Spleen (tissue), 11 donors: ENCODE results near the gene CPNE1. TPM values are rescaled to one million over a fixed set of nuclear protein-coding genes. Genes with fewer than 3 reads are reported as not detected.
A peak's percentile ranks its signal among the peaks of the same experiment; 100 is the strongest.

ENCODE experiments used
- DNase-seq: peaks from one replicate; pipeline ENCODE4 v3.0.0-alpha.2; 2020
- H3K27ac ChIP-seq, 8 donors: fragments of 200-600 bp; sonication (generic) in 7 of 8; 1 replicate in 4 of 8; 2 replicates in 4 of 8; pipeline versions ENCODE4 v1.5.0 to v1.8.0; 2016 to 2021; ENCODE audit warnings: inconsistent platforms in 4 of 8, mild to moderate bottlenecking in 4 of 8, moderate library complexity in 1 of 8
- H3K27me3 ChIP-seq, 7 donors: fragments of 200-600 bp; sonication (generic) in 6 of 7; replicated peaks in 1 of 7; 1 replicate in 4 of 7; 2 replicates in 3 of 7; pipeline versions ENCODE4 v1.5.0 to v1.8.0; 2016 to 2021; ENCODE audit warnings: inconsistent platforms in 3 of 7, mild to moderate bottlenecking in 1 of 7
- H3K36me3 ChIP-seq, 6 donors: fragments of 200-600 bp; sonication (generic) in 5 of 6; 1 replicate in 4 of 6; 2 replicates in 2 of 6; pipeline versions ENCODE4 v1.5.0 to v1.8.0; 2016 to 2021; ENCODE audit warnings: inconsistent platforms in 2 of 6
- H3K4me1 ChIP-seq, 6 donors: fragments of 200-600 bp; sonication (generic) in 5 of 6; 1 replicate in 3 of 6; 2 replicates in 3 of 6; pipeline versions ENCODE4 v1.5.0 to v1.8.0; 2016 to 2021; ENCODE audit warnings: inconsistent platforms in 3 of 6
- H3K4me3 ChIP-seq, 8 donors: fragments of 200-600 bp; sonication (generic) in 7 of 8; 1 replicate in 4 of 8; 2 replicates in 4 of 8; pipeline versions ENCODE4 v1.5.0 to v1.8.0; 2016 to 2021; ENCODE audit warnings: inconsistent platforms in 4 of 8, mild to moderate bottlenecking in 4 of 8, moderate library complexity in 2 of 8
- H3K9me3 ChIP-seq, 8 donors: fragments of 200-600 bp; sonication (generic) in 7 of 8; 1 replicate in 4 of 8; 2 replicates in 4 of 8; pipeline versions ENCODE4 v1.5.0 to v1.8.0; 2016 to 2021; ENCODE audit warnings: inconsistent platforms in 4 of 8
- POLR2A ChIP-seq, 3 donors: fragments of 450-650 bp; IDR thresholded peaks; one replicate each; pipeline ENCODE4 v1.5.1; 2017; ENCODE audit warnings: antibody characterized with exemption in 3 of 3, mild to moderate bottlenecking in 1 of 3
- POLR2AphosphoS5 ChIP-seq, 3 donors: sonication (generic); formaldehyde crosslinking; IDR thresholded peaks; one replicate each; pipeline ENCODE4 v1.5.1; 2017; ENCODE audit warnings: antibody characterized with exemption in 3 of 3
- WGBS, 5 donors: extraction: QIAGEN DNeasy Blood & Tissue Kit in 3 of 5; methylation state at CpG; one replicate each; pipeline versions ENCODE4 v1.1.5 to v1.1.7; 2013 to 2018; 5-methylcytosine and 5-hydroxymethylcytosine counted together
- intact Hi-C: fragments of 100-400 bp; cut with DNase I; formaldehyde crosslinking; loops from one replicate; pipeline ENCODE4 v1.15.0; 2023; ENCODE audit warnings: low total_unique reads
- polyA plus RNA-seq, 3 donors: library from polyadenylated mRNA; stranded (reverse); fragments of 200-250 nt; gene quantifications; one replicate each; pipeline ENCODE4 v1.2.1, GENCODE V29; 2013
- total RNA-seq, 7 donors: library from RNA; depleted of rRNA in 3 of 7; stranded (reverse); fragments of >200 nt in 3 of 7; fragmentation: NEBNext Ultra II Directional in 4 of 7; extraction: Animal tissue kit (Norgen Biotek cat#: 25700) in 4 of 7; gene quantifications; one replicate each; pipeline versions ENCODE4 v1.1.0 to v1.2.1, GENCODE V29; 2016 to 2021
- TF ChIP-seq, protein P1 (sequence below), 11 experiments: fragments of 200-600 bp in 7 of 11; fragments of 450-650 bp in 4 of 11; sonication (generic) in 4 of 11; IDR thresholded peaks in 8 of 11; conservative IDR thresholded peaks in 3 of 11; 1 replicate in 7 of 11; 2 replicates in 4 of 11; pipeline versions ENCODE4 v1.4.0 to v1.8.0; 2016 to 2021; ENCODE audit warnings: antibody characterized with exemption in 11 of 11, inconsistent platforms in 4 of 11, mild to moderate bottlenecking in 1 of 11
- donor health status: healthy with polysubstance abuse.
- donor health status: DM: no; HTN: no; CAD: no; lungs with moderate emphysema.
- donor health status: DM: no; HTN: no; CAD: no.
- donor health status: Bipolar disorder and iron deficiency.
- donor health status: healthy.
- donor health status: DM: no; HTN: no; CAD: no.
- donor health status: DM: yes; HTN: yes; CAD: no.

Gene CPNE1
- total and polyA plus RNA-seq, 10 donors = 93.9 to 247 (median 221) TPM

DNA sequence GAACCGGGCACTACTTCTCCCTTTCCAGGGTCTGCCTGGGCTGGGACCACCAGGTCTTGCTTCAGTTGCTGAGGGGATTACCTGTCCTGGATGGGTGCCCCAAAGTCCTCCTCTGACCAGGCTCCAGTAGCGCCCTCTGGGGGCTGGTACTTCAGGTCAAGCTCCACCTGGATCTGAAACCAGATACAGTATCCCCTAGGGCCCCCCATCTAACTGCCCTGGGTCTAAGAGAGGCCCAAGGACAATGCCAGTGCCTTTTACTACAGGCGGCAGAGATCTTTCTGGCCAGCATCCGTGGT, 60.3 kb downstream of the CPNE1 start:
- Histone ChIP-seq H3K9me3 (no peaks in the 10 kb centered on the region), H3K36me3 (no peaks in the 10 kb centered on the region), H3K27ac (peak overlapping the region in 1 of 8 donors; percentile 42), H3K27me3 (peaks cover 0 to 36% (median 23%) of the 10 kb centered on the region in 7 donors), H3K4me1 (peaks cover 8 to 23% (median 19%) of the 10 kb centered on the region in 6 donors), H3K4me3 (no peak overlapping the region)
- TF ChIP-seq, protein P1, sequence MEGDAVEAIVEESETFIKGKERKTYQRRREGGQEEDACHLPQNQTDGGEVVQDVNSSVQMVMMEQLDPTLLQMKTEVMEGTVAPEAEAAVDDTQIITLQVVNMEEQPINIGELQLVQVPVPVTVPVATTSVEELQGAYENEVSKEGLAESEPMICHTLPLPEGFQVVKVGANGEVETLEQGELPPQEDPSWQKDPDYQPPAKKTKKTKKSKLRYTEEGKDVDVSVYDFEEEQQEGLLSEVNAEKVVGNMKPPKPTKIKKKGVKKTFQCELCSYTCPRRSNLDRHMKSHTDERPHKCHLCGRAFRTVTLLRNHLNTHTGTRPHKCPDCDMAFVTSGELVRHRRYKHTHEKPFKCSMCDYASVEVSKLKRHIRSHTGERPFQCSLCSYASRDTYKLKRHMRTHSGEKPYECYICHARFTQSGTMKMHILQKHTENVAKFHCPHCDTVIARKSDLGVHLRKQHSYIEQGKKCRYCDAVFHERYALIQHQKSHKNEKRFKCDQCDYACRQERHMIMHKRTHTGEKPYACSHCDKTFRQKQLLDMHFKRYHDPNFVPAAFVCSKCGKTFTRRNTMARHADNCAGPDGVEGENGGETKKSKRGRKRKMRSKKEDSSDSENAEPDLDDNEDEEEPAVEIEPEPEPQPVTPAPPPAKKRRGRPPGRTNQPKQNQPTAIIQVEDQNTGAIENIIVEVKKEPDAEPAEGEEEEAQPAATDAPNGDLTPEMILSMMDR (IDR thresholded peaks at IDR 0.05 in 8 of 11, conservative IDR thresholded peaks at IDR 0.05 in 3 of 11) = peak in 4 of 11 experiments; percentile 14 to 38 (median 26)
- TF ChIP-seq POLR2A (IDR thresholded peaks at IDR 0.05) = no peak
- TF ChIP-seq POLR2AphosphoS5 (IDR thresholded peaks at IDR 0.05) = no peak
- intact Hi-C loops = no loop called here
- WGBS, 5 donors = 49 to 61% (median 54%) methylated on average over 3 to 4 of the region's 4 CpGs
- DNase-seq = peak; percentile 66

DNA sequence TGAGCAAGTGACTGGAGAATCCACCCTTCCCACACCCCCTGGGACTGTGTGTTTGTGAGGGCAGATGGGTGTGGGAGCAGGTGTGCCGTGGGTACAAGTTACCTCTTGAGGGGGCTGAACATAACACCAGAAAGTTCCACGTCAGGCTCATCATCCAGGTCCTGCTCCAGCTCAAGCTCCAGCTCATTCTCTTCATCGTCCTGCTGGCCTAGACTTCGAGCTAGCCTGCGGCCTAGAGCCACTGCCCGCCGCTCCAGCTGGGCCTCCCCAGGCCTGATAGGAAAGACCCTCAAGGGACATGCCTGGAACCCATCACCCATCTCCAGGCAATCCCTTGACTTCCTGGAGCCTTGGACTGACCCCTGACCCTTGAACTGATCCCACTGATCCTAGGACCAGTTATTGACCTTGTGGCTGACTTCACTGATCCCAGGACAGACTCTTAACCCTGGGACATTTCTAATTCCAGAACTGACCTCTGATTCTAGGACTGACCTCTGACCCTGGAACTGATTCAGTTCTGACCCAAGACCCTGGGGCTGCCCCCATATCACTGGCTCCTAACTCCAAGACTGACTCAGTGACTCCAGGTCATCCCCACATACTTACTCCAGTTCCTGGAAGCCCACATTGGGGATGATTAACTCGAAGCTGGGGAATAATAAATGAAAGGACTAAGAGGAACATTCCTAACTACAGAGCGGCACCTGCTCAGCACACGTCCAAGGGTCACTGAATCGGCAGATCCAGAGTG, 60.8 kb downstream of the CPNE1 start:
- H3K27ac ChIP-seq = peak overlapping the region in 1 of 8 donors; percentile 42
- TF ChIP-seq, protein P1 (IDR thresholded peaks at IDR 0.05 in 8 of 11, conservative IDR thresholded peaks at IDR 0.05 in 3 of 11) = no peak
- TF ChIP-seq POLR2AphosphoS5 (IDR thresholded peaks at IDR 0.05) (no peak), POLR2A (IDR thresholded peaks at IDR 0.05) (no peak)
- no peaks in the 10 kb centered on the region for H3K9me3 ChIP-seq
- H3K36me3 ChIP-seq = no peaks in the 10 kb centered on the region
- no peak overlapping the region for H3K4me3 ChIP-seq
- H3K27me3 ChIP-seq = peaks cover 0 to 42% (median 23%) of the 10 kb centered on the region in 7 donors
- intact Hi-C loops = no loop called here
- WGBS, 5 donors = 90 to 95% (median 92%) methylated on average over 9 to 11 of the region's 11 CpGs
- DNase-seq = peak; percentile 20
- H3K4me1 ChIP-seq = peaks cover 8 to 23% (median 19%) of the 10 kb centered on the region in 6 donors

DNA sequence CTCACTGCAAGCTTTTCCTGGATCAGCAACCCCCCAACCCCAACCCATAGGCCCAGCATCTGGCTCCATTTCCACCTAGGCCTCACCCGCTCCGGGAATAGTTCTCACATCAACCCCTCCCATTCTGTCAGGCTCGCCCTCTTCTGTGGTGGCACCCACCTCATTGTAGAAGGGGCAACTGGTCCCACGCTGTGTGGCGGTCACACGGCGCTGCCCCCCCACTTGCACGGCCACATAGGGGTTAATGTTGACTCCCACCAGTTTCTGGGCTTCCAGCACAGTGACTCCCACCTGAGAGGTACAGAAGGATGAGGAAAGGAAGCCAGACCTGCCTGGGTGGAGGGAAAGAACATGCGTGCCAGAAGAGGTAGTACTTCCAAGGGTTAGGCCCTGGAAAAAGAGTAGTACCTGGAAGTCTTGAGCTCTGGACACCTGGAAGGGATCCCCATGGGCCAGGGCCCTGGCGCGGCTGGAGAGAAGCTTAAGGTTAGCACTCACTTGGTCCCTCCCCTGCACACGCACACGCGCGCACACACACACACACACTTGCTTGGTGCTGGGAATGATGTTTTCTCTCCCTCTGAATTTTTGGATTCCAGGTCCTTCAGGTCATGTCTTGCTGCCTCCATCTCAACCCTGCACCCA, 61.7 kb downstream of the CPNE1 start:
- WGBS, 5 donors = 90 to 95% (median 93%) methylated on average over 14 to 15 of the region's 15 CpGs
- no peaks in the 10 kb centered on the region for H3K9me3 ChIP-seq
- intact Hi-C loops = no loop called here

More for the DNA sequence above, 61.7 kb downstream of the CPNE1 start:
- TF ChIP-seq, protein P1 (IDR thresholded peaks at IDR 0.05 in 8 of 11, conservative IDR thresholded peaks at IDR 0.05 in 3 of 11) = no peak
- TF ChIP-seq POLR2A (IDR thresholded peaks at IDR 0.05) = no peak
- TF ChIP-seq POLR2AphosphoS5 (IDR thresholded peaks at IDR 0.05) = no peak
- Histone ChIP-seq H3K4me1 (peaks cover 8 to 23% (median 19%) of the 10 kb centered on the region in 6 donors), H3K27ac (no peak overlapping the region), H3K4me3 (no peak overlapping the region), H3K27me3 (peaks cover 0 to 44% (median 23%) of the 10 kb centered on the region in 7 donors), H3K36me3 (no peaks in the 10 kb centered on the region)
- peak; percentile 51 for DNase-seq
